ENCODE results near the gene FREM1. TPM values are rescaled to one million over a fixed set of nuclear protein-coding genes. Genes with fewer than 3 reads are reported as not detected.

The FREM1 gene
- total RNA-seq, 1 donor from 2014 or later = 4.3 TPM

DNA sequence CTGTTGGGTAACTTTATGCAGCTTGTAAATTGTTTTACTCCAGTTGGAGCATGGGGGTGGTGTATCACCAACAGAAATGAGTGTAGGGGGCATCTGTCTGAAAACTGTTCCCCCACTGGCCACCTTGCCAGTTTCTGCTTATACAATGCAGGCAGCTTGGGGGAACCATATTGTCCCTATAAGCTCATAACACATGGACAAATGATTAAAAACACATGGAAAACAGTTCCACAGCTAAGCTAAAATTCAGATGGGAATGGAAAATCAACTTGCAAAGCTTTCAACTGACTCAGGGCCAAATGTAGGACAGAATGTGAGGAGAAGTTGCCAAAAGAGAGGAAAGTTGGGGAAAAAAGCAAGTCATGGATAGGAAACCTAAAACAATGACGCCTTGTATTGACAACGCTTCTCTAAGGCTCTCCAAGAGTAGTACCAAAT, 179.7 kb downstream of the FREM1 start:
- no peaks in the 10 kb centered on the region for H3K9me3 ChIP-seq
- H3K4me1 ChIP-seq = no peaks in the 10 kb centered on the region
- ATAC-seq (no peak), DNase-seq (no peak)
- H3K36me3 ChIP-seq = no peaks in the 10 kb centered on the region
- intact Hi-C loops (cut with DNase I) = no loop called here
- no peak overlapping the region for H3K4me3 ChIP-seq
- no peak for TF ChIP-seq CTCF (IDR thresholded peaks at IDR 0.05)
- no peak overlapping the region for H3K27ac ChIP-seq
- H3K27me3 ChIP-seq (ENCODE audit: low read depth) = no peaks in the 10 kb centered on the region

- ATAC-seq = no peak
- Histone ChIP-seq H3K4me1 (no peaks in the 10 kb centered on the region), H3K27ac (no peak overlapping the region), H3K4me3 (no peak overlapping the region), H3K9me3 (no peaks in the 10 kb centered on the region), H3K36me3 (no peaks in the 10 kb centered on the region), H3K27me3 (ENCODE audit: low read depth) (no peaks in the 10 kb centered on the region)
- TF ChIP-seq CTCF (IDR thresholded peaks at IDR 0.05) = no peak
- intact Hi-C loops (cut with DNase I) = no loop called here
- no peak for DNase-seq
These were observed 186.9 kb downstream of the FREM1 start for GRCh38 chr9:14723301-14723700.

DNA sequence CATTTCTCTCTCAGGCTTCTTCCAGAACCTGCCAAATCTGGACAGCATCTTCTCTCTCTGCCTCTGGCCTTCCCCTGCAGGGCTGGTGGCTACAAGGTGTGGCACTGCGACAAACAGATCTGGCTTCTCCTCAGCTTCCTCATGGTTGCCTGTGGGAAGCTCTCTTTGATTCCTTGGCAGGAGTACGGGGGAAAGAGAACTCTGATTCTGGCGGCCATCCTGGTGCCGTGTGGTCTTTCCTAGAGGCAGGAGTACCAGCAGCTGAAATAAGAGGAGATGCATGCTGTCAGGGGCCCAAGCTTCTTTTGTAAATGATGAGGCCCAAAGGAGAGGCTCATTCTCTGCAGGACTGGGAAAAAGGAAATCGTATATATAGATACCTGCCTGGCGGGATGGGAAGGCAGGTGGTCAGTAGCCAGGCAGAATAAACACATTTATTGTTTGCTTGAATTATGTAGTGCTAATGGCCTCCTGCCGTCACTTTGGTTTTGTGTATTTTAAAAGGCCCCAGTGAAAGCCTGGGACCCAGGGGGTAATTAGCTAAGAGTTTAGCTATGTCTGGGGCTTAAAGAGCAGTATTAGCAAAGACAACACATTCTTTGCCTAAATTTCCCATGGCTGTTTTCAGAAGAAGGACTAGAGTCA, 187.7 kb downstream of the FREM1 start, which contains the start of gene CER1:
TSS of gene CER1 (minus strand) at position 343 of the 645 bp plus-strand sequence. CDS start at position 282, 61 bp downstream.
- no peak for DNase-seq
- Histone ChIP-seq H3K4me3 (no peak within 1 kb of the TSS), H3K36me3 (no peaks in the 10 kb centered on the region), H3K27ac (no peak within 1 kb of the TSS), H3K27me3 (ENCODE audit: low read depth) (no peaks in the 10 kb centered on the region), H3K4me1 (no peaks in the 10 kb centered on the region), H3K9me3 (no peaks in the 10 kb centered on the region)
- ATAC-seq = no peak
- intact Hi-C loops (cut with DNase I) = no loop called here
- no peak for TF ChIP-seq CTCF (IDR thresholded peaks at IDR 0.05)

- Histone ChIP-seq H3K36me3 (no peaks in the 10 kb centered on the region), H3K27ac (no peak overlapping the region), H3K27me3 (ENCODE audit: low read depth) (no peaks in the 10 kb centered on the region), H3K9me3 (no peaks in the 10 kb centered on the region), H3K4me1 (no peaks in the 10 kb centered on the region), H3K4me3 (no peak overlapping the region)
- ATAC-seq (no peak), DNase-seq (no peak)
- intact Hi-C loops (cut with DNase I) = no loop called here
- no peak for TF ChIP-seq CTCF (IDR thresholded peaks at IDR 0.05)
These were observed 190.9 kb downstream of the FREM1 start for GRCh38 chr9:14719231-14719923.

GRCh38 chr9:14715102-14715501, 195.1 kb downstream of the FREM1 start:
- intact Hi-C loops (cut with DNase I) = no loop called here
- no peak for ATAC-seq

More at GRCh38 chr9:14715102-14715501, 195.1 kb downstream of the FREM1 start:
- no peak for TF ChIP-seq CTCF (IDR thresholded peaks at IDR 0.05)
- Histone ChIP-seq H3K36me3 (no peaks in the 10 kb centered on the region), H3K27ac (no peak overlapping the region), H3K4me3 (no peak overlapping the region), H3K9me3 (no peaks in the 10 kb centered on the region), H3K27me3 (ENCODE audit: low read depth) (no peaks in the 10 kb centered on the region), H3K4me1 (no peaks in the 10 kb centered on the region)
- DNase-seq = no peak

Measured in lower lobe of right lung (tissue), 2 donors.